DMS 273 treated with DMSO at 0.1 percent for 48 hours (cell line): ENCODE data around the gene FAM131A.

ENCODE experiments used
- DNase-seq: peaks from one replicate; lab custom pipeline; 2025; lab: John Stamatoyannopoulos, UW

The FAM131A gene

GRCh38 chr3:184341925-184342324 lies 4.5 kb downstream of the FAM131A start:
- DNase-seq = no peak

GRCh38 chr3:184343200-184343876 lies 5.9 kb downstream of the FAM131A start:
- DNase-seq = no peak

DNA sequence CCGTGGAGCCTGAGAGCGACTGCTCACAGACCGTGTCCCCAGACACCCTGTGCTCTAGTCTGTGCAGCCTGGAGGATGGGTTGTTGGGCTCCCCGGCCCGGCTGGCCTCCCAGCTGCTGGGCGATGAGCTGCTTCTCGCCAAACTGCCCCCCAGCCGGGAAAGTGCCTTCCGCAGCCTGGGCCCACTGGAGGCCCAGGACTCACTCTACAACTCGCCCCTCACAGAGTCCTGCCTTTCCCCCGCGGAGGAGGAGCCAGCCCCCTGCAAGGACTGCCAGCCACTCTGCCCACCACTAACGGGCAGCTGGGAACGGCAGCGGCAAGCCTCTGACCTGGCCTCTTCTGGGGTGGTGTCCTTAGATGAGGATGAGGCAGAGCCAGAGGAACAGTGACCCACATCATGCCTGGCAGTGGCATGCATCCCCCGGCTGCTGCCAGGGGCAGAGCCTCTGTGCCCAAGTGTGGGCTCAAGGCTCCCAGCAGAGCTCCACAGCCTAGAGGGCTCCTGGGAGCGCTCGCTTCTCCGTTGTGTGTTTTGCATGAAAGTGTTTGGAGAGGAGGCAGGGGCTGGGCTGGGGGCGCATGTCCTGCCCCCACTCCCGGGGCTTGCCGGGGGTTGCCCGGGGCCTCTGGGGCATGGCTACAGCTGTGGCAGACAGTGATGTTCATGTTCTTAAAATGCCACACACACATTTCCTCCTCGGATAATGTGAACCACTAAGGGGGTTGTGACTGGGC lies 7.3 kb downstream of the FAM131A start:
- no peak for DNase-seq

DNA sequence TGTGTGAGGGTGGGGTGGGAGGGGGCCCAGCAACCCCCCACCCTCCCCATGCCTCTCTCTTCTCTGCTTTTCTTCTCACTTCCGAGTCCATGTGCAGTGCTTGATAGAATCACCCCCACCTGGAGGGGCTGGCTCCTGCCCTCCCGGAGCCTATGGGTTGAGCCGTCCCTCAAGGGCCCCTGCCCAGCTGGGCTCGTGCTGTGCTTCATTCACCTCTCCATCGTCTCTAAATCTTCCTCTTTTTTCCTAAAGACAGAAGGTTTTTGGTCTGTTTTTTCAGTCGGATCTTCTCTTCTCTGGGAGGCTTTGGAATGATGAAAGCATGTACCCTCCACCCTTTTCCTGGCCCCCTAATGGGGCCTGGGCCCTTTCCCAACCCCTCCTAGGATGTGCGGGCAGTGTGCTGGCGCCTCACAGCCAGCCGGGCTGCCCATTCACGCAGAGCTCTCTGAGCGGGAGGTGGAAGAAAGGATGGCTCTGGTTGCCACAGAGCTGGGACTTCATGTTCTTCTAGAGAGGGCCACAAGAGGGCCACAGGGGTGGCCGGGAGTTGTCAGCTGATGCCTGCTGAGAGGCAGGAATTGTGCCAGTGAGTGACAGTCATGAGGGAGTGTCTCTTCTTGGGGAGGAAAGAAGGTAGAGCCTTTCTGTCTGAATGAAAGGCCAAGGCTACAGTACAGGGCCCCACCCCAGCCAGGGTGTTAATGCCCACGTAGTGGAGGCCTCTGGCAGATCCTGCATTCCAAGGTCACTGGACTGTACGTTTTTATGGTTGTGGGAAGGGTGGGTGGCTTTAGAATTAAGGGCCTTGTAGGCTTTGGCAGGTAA lies 8.1 kb downstream of the FAM131A start:
- peak; percentile 71 for DNase-seq

GRCh38 chr3:184346480-184347190 lies 9.2 kb downstream of the FAM131A start:
- no peak for DNase-seq

DNA sequence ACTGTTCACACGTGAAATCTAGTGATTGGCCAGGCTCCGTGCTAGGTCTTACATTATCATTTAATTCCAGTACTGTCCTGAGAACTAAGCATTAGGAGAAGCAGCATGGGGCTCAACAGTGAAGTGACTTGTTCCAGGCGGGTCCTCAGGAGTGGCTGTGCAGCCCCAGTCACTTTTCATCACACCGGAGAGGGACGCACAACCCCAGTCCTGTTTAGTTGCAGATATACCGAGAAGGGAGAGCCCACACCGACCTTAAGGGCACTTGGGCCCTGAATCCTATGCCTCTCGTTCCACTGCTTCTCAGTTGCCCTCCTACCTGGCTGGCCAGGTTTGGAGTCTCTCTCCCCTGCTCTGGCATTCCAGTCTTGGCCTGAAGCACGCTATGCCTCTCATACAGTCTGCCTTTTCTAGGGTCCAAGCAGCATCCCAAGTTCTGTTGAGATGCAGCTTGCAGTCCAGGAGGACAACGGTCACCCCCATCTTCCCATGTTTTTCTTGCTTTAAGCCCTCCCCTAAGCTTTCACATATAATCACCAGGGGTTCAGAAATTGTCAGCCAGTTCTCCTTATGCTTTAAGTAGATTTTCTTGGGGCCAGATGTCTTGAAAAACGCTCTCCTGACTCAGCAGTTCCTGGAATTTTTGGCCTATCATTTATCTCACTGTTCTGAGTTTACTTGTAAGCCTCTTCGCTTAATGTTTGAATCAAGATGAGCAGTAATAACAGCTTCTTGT lies 10.1 kb downstream of the FAM131A start:
- no peak for DNase-seq

GRCh38 chr3:184348057-184348382 lies 10.6 kb downstream of the FAM131A start:
- DNase-seq = no peak

GRCh38 chr3:184349563-184350470 lies 12.4 kb downstream of the FAM131A start:
- DNase-seq = no peak

- no peak for DNase-seq
Measured at GRCh38 chr3:184350618-184351017, 13.2 kb downstream of the FAM131A start.

GRCh38 chr3:184351511-184352148 lies 14.2 kb downstream of the FAM131A start:
- DNase-seq = no peak

DNA sequence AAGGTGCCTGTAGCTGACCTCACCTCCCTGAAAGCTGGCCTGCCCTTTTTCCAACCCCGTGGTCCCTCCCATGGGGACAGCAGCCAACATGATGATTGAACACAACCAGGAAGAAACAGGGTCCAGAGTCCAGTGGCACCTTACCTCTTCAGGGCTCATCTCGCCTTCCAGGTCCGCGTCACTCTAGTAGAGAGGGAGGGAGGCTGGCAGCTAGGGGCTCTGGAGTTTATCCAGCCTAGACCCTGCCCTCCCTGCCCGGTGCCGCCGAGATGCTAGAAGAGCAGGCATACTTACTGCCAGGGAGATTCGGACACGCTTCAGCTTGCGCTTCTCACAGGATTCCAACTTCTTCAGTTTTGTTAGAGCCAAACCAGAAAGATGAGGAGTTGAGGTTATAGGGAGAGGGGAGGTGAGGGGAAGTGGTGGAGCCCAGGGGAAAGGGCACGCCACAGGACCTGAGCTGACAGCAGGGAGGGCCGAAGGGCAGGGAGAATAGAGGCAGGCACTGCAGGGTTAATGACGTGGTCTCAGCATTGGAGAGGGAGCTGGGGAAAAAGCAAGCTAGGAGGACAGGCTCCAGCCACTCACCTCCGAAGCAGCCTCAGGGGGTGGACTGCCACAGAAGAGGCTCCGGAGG lies 14.9 kb downstream of the FAM131A start:
- no peak for DNase-seq

DNA sequence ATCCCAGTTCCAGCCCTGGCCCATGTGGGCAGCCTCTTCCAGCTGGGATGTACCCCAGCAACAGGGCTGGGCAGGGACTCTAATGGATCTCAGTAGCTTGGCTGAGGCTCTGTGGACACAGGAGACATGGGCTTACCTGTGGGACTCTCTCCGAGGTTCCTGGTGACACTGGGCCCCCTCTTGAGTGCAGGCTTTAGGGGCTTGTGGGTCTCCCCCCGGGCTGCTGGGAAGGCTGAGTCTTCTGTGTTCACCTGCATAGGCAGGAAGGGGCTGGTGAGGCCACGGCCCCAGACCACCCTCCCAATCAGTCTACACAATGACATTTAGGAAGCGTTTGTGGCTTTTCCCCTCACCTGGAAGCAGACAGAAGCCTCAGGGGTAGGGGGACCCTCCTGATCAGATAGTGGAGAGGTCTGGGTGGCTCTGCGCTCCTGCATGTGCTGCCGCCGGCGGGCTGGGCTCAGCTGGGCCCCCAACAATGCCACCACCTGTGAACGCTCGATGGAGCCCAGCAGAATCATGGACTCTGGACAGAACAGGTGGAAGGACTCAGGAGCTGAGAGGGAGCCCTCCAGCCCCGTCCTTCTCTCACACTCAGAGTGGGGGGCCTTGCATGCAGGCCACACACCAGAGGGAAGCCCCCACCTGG lies 15.6 kb downstream of the FAM131A start:
- no peak for DNase-seq

DNA sequence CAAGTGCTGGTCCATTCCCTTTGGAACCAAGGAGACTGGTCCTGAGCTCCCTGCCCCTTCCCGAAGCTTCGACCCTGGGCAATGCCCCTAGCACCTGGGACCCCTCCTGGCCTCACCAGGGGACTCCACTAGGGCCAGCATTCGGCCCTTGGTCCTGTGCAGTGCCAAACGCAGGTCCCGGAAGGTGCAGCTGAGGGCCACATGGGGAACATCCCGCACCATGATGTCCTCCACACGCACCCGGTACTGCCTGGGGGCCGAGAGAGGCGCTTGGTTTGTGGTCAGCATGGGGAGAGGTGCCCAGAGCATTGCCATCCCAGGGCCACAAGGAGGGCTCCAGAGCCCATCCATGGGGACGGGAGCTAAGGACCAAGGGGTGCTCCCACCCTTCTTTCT lies 16.1 kb downstream of the FAM131A start:
- no peak for DNase-seq

DNA sequence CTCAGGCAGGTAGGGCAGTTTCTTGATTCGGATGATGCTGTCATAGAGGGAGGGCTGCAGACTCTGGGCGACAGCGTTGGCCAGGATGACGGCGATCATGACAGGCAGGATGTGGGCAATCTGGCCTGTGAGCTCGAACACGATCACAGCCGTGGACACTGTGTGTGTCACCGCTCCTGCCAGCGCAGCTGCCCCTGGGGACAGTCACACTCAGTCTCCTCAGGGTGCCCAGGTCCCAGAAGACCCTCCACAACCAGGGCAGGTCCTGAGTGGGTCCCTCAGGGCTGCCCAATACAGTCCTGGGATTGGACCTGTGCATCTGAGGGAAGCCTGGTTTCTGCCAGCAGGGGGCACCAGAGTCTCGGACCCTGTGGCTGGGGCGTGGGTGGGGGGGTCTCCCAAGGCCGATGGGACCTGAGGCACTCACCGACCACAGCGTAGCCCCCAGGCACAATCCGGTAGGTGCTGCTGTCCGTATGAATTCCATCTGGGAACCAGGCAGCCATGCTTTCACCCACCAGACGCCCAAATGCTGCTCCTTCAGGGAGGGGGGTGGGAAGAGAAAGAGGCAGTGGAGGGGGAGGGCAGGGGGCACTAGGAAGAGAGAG lies 16.8 kb downstream of the FAM131A start:
- DNase-seq = no peak

DNA sequence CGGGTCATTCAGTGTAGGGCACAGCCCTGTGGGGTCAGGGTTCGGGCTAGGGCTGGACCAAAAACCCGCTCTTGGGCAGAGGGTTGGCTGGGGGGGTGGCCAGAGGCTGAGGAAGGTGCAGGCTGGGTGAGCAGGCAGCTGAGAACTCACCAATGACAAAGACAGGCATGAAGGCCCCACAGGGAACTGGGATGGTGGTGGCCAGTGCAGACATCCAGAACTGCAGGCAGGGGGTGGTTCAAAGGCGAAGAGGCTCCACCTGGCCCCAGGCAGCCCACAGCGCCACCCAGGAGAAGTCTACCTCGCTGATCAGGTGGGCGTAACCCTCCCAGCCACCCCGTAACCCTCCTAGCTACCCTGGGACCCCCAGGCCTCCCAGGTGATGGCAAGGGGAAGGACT lies 17.4 kb downstream of the FAM131A start:
- no peak for DNase-seq

- DNase-seq = no peak
Measured at GRCh38 chr3:184355261-184356040, 18.1 kb downstream of the FAM131A start.

GRCh38 chr3:184357248-184358123 lies 20.1 kb downstream of the FAM131A start:
- DNase-seq = no peak
